A172 (cell line): ENCODE measurements around the gene NFRKB. TPM values are rescaled to one million over a fixed set of nuclear protein-coding genes. Genes with fewer than 3 reads are reported as not detected.
A peak's percentile ranks its signal among the peaks of the same experiment; 100 is the strongest.

Experiments used
- DNase-seq: peaks from one replicate; pipeline ENCODE4 v3.0.0-alpha.2; 2015; ENCODE audit warnings: low spot score
- total RNA-seq: library from RNA; depleted of rRNA; stranded (reverse); fragments of >200 nt; shearing (Covaris generic); gene quantifications from 2 replicates; pipeline ENCODE4 v1.2.3, GENCODE V29; 2014; rRNA removed

NFRKB gene
- total RNA-seq, 1 experiment from 2014 or later: 19.0 TPM

GRCh38 chr11:129846508-129847335, 48.7 kb downstream of the NFRKB start:
- DNase-seq: peak; percentile 85

Other genes with a start within 250 kb of the NFRKB start
- gene TMEM45B, start 79.7 kb downstream of the NFRKB start, total RNA-seq: not detected in 2 replicates
- 4.6 and 5.5 TPM in 2 replicates for gene PRDM10, start 107.3 kb upstream of the NFRKB start, total RNA-seq
- gene APLP2, start 174.3 kb upstream of the NFRKB start, total RNA-seq: 103 and 104 TPM in 2 replicates